ENCODE results near the gene GRK5. TPM values are rescaled to one million over a fixed set of nuclear protein-coding genes. Genes with fewer than 3 reads are reported as not detected.

Gene GRK5
- total RNA-seq, 1 donor from 2014 or later, result 52.8 TPM

GRCh38 chr10:119365773-119366599, 158.6 kb downstream of the GRK5 start:
- TF ChIP-seq CTCF (IDR thresholded peaks at IDR 0.05; ENCODE audit: borderline replicate concordance), result no peak
- Histone ChIP-seq H3K36me3 (no peaks in the 10 kb centered on the region), H3K4me1 (peaks cover 100% of the 10 kb centered on the region), H3K4me3 (no peak overlapping the region), H3K27ac (replicated peaks) (peak overlapping the region; percentile 91), H3K9me3 (replicated peaks) (no peaks in the 10 kb centered on the region), H3K27me3 (ENCODE audit: low read depth) (no peaks in the 10 kb centered on the region)
- no peak for DNase-seq
- intact Hi-C loops (cut with micrococcal nuclease), result no loop called here

DNA sequence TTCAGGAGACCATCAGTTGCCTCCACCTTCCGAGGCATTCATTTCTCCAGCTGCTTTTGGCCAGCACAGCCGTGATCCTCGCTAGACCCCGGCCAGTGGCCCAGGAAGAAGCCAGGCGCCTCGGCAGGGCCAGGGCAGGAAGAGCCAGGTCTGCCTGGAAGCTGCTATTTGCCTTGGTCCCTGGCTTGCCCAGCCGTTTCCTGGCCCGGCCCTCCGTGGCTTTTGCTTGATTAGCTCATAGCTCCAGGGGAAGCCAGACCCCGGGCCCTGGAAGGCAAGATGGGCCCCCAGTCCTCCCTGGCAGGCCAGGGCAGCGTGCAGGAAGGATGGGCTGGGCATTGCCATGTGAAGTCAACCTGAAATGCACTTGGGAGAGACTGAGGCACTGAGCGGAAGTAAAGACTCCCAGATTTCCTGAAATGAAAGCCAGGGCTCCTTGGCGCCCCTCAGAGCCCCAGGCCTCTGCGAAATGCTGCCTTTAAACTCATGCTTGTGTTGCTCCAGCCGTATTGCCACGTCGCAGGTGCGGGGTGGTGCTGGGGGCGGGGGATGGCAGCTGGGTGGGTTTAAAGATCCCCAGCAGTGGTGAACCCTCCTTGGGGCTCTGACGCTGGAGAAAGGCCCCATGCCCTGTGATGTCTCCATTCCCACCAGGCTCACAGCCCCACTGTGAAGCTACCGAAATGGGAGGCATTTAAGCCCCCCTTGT, 160.6 kb downstream of the GRK5 start:
- Histone ChIP-seq H3K27me3 (ENCODE audit: low read depth) (no peaks in the 10 kb centered on the region), H3K36me3 (no peaks in the 10 kb centered on the region), H3K27ac (replicated peaks) (peak overlapping the region; percentile 91), H3K4me3 (no peak overlapping the region), H3K4me1 (peaks cover 93% of the 10 kb centered on the region), H3K9me3 (replicated peaks) (no peaks in the 10 kb centered on the region)
- DNase-seq, result no peak
- no peak for TF ChIP-seq CTCF (IDR thresholded peaks at IDR 0.05; ENCODE audit: borderline replicate concordance)
- intact Hi-C loops (cut with micrococcal nuclease), result no loop called here

- peak overlapping the region; percentile 91 for H3K27ac ChIP-seq (replicated peaks)
- intact Hi-C loops (cut with micrococcal nuclease), result no loop called here
- peak overlapping the region; percentile 47 for H3K4me3 ChIP-seq
- no peak for DNase-seq
- H3K27me3 ChIP-seq (ENCODE audit: low read depth), result no peaks in the 10 kb centered on the region
- H3K36me3 ChIP-seq, result no peaks in the 10 kb centered on the region
- TF ChIP-seq CTCF (IDR thresholded peaks at IDR 0.05; ENCODE audit: borderline replicate concordance), result no peak
- no peaks in the 10 kb centered on the region for H3K9me3 ChIP-seq (replicated peaks)
- peaks cover 88% of the 10 kb centered on the region for H3K4me1 ChIP-seq
These were observed 161.2 kb downstream of the GRK5 start for GRCh38 chr10:119368581-119368980.

- no peak for TF ChIP-seq CTCF (IDR thresholded peaks at IDR 0.05; ENCODE audit: borderline replicate concordance)
- no peak for DNase-seq
- peak overlapping the region; percentile 47 for H3K4me3 ChIP-seq
- no peaks in the 10 kb centered on the region for H3K27me3 ChIP-seq (ENCODE audit: low read depth)
- no peaks in the 10 kb centered on the region for H3K36me3 ChIP-seq
- intact Hi-C loops (cut with micrococcal nuclease), result no loop called here
- H3K9me3 ChIP-seq (replicated peaks), result no peaks in the 10 kb centered on the region
- peaks cover 88% of the 10 kb centered on the region for H3K4me1 ChIP-seq
- H3K27ac ChIP-seq (replicated peaks), result peak overlapping the region; percentile 91
These were observed 161.9 kb downstream of the GRK5 start for GRCh38 chr10:119368991-119369869.

- peak; percentile 58 for DNase-seq
- peaks cover 88% of the 10 kb centered on the region for H3K4me1 ChIP-seq
- no peak for TF ChIP-seq CTCF (IDR thresholded peaks at IDR 0.05; ENCODE audit: borderline replicate concordance)
- H3K27me3 ChIP-seq (ENCODE audit: low read depth), result no peaks in the 10 kb centered on the region
- no peaks in the 10 kb centered on the region for H3K36me3 ChIP-seq
- no peaks in the 10 kb centered on the region for H3K9me3 ChIP-seq (replicated peaks)
- intact Hi-C loops (cut with micrococcal nuclease), result no loop called here
- H3K27ac ChIP-seq (replicated peaks), result peak overlapping the region; percentile 91
- peak overlapping the region; percentile 47 for H3K4me3 ChIP-seq
These were observed 162.9 kb downstream of the GRK5 start for GRCh38 chr10:119370111-119370741.

Measured in left ventricle myocardium inferior (tissue), 1 donor.